Vagina (tissue), 2 donors: Measurements from ENCODE around the gene ZW10.

Experiments
- POLR2A ChIP-seq, 2 donors: fragments of 450-650 bp; IDR thresholded peaks; one replicate each; pipeline ENCODE4 v1.6.1; 2017; ENCODE audit warnings: antibody characterized with exemption in 2 of 2, mild to moderate bottlenecking in 2 of 2, moderate library complexity in 2 of 2
- POLR2AphosphoS5 ChIP-seq, 2 donors: sonication (generic); formaldehyde crosslinking; IDR thresholded peaks; one replicate each; pipeline ENCODE4 v1.9.0; 2017; ENCODE audit warnings: antibody characterized with exemption in 2 of 2, mild to moderate bottlenecking in 2 of 2, low read depth in 1 of 2; ENCODE audit not compliant: insufficient read depth in 1 of 2
- TF ChIP-seq, protein P1 (sequence below), 3 experiments: fragments of 450-650 bp in 2 of 3; fragments of 200-600 bp in 1 of 3; sonication (generic) in 1 of 3; IDR thresholded peaks; one replicate each; pipeline ENCODE4 v1.5.1; 2017 to 2019; ENCODE audit warnings: antibody characterized with exemption in 3 of 3, mild to moderate bottlenecking in 2 of 3, moderate library complexity in 2 of 3

- TF ChIP-seq, protein P1, sequence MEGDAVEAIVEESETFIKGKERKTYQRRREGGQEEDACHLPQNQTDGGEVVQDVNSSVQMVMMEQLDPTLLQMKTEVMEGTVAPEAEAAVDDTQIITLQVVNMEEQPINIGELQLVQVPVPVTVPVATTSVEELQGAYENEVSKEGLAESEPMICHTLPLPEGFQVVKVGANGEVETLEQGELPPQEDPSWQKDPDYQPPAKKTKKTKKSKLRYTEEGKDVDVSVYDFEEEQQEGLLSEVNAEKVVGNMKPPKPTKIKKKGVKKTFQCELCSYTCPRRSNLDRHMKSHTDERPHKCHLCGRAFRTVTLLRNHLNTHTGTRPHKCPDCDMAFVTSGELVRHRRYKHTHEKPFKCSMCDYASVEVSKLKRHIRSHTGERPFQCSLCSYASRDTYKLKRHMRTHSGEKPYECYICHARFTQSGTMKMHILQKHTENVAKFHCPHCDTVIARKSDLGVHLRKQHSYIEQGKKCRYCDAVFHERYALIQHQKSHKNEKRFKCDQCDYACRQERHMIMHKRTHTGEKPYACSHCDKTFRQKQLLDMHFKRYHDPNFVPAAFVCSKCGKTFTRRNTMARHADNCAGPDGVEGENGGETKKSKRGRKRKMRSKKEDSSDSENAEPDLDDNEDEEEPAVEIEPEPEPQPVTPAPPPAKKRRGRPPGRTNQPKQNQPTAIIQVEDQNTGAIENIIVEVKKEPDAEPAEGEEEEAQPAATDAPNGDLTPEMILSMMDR (IDR thresholded peaks at IDR 0.05), result no peak
- TF ChIP-seq POLR2A (IDR thresholded peaks at IDR 0.05) (no peak), POLR2AphosphoS5 (IDR thresholded peaks at IDR 0.05; ENCODE audit: insufficient read depth in 1 of 2, low read depth in 1 of 2) (no peak)
These were observed 48.1 kb downstream of the ZW10 start for GRCh38 chr11:113725407-113725806.
